ENCODE results near the gene MRPS34. TPM values are rescaled to one million over a fixed set of nuclear protein-coding genes. Genes with fewer than 3 reads are reported as not detected.

The MRPS34 gene
- total RNA-seq, 2 donors from 2014 or later = 106 to 227 TPM

DNA sequence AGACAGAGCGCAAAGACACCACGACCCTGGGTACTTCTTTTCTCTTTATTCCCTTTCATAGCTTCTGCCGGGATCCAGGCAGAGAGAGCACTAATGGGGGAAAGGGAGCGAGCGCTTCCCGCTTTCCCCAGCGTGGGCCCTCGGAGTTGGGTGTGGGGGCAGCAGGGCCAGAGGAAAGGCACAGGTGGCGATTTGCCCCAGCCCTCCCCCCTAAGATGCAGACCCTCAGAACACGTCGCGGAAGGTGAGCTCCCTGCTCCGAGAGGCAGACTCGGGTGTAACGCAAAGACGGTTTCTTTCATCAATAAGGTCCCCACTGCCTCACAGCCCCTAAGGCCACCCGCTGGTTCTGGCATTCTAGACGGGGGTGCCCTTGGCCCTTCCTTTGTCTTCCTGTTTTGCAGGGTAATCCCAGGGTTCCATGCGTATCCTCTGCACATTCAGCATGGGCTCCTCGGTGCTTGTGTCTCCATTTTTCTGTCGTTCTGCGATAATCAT, 1.0 kb downstream of the MRPS34 start:
- peak overlapping the region; percentile 96 for H3K4me3 ChIP-seq
- TF ChIP-seq, protein P1, sequence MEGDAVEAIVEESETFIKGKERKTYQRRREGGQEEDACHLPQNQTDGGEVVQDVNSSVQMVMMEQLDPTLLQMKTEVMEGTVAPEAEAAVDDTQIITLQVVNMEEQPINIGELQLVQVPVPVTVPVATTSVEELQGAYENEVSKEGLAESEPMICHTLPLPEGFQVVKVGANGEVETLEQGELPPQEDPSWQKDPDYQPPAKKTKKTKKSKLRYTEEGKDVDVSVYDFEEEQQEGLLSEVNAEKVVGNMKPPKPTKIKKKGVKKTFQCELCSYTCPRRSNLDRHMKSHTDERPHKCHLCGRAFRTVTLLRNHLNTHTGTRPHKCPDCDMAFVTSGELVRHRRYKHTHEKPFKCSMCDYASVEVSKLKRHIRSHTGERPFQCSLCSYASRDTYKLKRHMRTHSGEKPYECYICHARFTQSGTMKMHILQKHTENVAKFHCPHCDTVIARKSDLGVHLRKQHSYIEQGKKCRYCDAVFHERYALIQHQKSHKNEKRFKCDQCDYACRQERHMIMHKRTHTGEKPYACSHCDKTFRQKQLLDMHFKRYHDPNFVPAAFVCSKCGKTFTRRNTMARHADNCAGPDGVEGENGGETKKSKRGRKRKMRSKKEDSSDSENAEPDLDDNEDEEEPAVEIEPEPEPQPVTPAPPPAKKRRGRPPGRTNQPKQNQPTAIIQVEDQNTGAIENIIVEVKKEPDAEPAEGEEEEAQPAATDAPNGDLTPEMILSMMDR (IDR thresholded peaks at IDR 0.05) = no peak
- H3K9me3 ChIP-seq = no peaks in the 10 kb centered on the region
- peak overlapping the region; percentile 80 to 95 for H3K9ac ChIP-seq (ENCODE audit: low read depth in 2 of 2, low read length in 2 of 2)
- peak overlapping the region; percentile 98 for H3K27ac ChIP-seq
- no peak for DNase-seq
- H3K4me1 ChIP-seq = peaks cover 11% of the 10 kb centered on the region
- no peaks in the 10 kb centered on the region for H3K36me3 ChIP-seq
- intact Hi-C loops (cut with DNase I) = loop anchor here (5.0 kb wide), 1 partner anchor 160 kb away; the partner anchor contains the start of genes CRAMP1 and IFT140
- no peaks in the 10 kb centered on the region for H3K27me3 ChIP-seq

DNA sequence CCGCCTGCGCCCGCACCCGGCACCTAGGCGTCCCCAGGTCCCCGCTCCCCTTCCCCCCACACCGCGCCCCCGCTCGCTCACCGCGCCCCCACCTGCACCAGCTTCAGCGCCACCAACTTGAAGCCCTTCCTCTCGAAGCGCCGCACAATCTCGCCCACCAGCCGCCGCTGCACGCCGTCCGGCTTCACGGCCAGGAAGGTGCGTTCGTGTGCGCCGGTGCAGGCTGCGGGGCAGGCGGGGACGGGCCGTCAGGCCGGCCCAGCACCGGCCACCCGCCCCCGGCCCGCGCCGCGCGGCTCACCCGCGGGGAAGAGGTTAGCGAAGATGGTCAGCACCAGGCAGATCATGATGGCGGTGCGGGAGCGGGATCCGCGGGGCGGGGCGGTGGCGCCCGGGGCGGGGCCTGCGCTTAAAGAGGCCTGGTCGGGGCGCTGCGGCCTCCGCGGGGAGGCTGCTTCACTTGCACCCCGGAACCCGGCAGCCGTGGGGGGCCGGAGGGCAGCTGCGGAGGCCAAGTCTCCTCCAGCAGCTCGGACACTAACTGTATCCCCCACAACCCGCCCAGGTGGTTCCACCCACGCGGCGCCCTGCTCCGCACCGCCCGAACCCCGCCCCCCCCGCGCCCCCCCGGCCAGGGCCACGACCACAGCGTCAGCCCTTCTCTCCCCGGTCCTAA, 1.6 kb downstream of the MRPS34 start, which contains the start of gene NME3:
Gene NME3, minus strand, starts transcription at position 356 of the 676 bp plus-strand sequence. Its CDS starts 9 bp downstream, at position 347.
- no peaks in the 10 kb centered on the region for H3K36me3 ChIP-seq
- intact Hi-C loops (cut with DNase I) = loop anchor here (5.0 kb wide), 1 partner anchor 159 kb away; the partner anchor contains the start of genes CRAMP1 and IFT140
- peak within 1 kb of the TSS; percentile 98 for H3K27ac ChIP-seq
- peaks cover 11% of the 10 kb centered on the region for H3K4me1 ChIP-seq
- peak within 1 kb of the TSS; percentile 80 to 95 for H3K9ac ChIP-seq (ENCODE audit: low read depth in 2 of 2, low read length in 2 of 2)
- peak; percentile 85 for DNase-seq
- TF ChIP-seq, protein P1 (IDR thresholded peaks at IDR 0.05) = no peak
- no peaks in the 10 kb centered on the region for H3K27me3 ChIP-seq
- H3K9me3 ChIP-seq = no peaks in the 10 kb centered on the region
- H3K4me3 ChIP-seq = peak within 1 kb of the TSS; percentile 96

DNA sequence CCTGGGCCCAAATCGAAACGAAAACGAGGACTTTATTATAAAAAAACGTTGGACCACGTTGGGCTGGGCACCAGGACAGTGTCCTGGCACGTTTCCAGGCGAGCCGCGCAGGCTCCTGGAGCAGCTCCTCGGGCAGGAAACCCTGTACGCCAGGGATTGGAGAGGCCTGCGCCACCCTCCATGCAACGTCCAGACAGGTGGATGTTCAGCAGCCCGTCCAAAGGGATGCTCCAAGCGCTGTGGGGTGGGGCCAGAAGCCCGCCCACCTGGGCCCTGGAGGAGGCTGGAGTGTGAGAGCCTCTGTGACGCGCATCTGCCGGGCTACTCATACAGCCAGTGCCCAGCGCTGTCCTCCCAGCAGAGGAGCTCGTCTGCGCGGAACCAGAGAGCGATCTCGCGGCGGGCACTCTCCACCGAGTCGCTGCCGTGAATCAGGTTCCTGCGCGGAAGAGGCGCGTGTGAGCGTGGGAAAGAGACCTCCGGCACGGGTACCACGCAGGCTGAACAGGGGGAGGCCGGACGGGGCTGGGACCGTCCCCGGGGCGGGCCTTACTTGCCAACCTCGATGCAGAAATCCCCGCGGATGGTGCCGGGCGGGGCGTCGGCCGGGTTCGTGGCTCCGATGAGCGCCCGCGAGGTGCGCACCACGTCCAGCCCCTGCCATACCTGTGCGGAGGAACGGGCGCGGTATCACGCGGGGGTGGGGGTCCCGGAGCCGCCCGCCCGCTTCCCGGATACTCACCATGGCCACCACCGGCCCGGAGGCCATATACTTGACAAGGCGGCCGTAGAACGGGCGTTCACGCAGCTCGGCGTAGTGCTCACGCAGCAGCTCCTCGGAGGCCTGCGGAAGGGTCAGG, 2.4 kb downstream of the MRPS34 start:
- H3K27me3 ChIP-seq = no peaks in the 10 kb centered on the region
- peak overlapping the region; percentile 98 for H3K27ac ChIP-seq
- H3K9me3 ChIP-seq = no peaks in the 10 kb centered on the region
- TF ChIP-seq, protein P1 (IDR thresholded peaks at IDR 0.05) = no peak
- peak overlapping the region; percentile 96 for H3K4me3 ChIP-seq
- peak overlapping the region; percentile 52 to 78 for H3K9ac ChIP-seq (ENCODE audit: low read depth in 2 of 2, low read length in 2 of 2)
- peaks cover 11% of the 10 kb centered on the region for H3K4me1 ChIP-seq
- no peaks in the 10 kb centered on the region for H3K36me3 ChIP-seq
- intact Hi-C loops (cut with DNase I) = loop anchor here (5.0 kb wide), 1 partner anchor 158 kb away; the partner anchor contains the start of genes CRAMP1 and IFT140
- peak; percentile 81 for DNase-seq

DNA sequence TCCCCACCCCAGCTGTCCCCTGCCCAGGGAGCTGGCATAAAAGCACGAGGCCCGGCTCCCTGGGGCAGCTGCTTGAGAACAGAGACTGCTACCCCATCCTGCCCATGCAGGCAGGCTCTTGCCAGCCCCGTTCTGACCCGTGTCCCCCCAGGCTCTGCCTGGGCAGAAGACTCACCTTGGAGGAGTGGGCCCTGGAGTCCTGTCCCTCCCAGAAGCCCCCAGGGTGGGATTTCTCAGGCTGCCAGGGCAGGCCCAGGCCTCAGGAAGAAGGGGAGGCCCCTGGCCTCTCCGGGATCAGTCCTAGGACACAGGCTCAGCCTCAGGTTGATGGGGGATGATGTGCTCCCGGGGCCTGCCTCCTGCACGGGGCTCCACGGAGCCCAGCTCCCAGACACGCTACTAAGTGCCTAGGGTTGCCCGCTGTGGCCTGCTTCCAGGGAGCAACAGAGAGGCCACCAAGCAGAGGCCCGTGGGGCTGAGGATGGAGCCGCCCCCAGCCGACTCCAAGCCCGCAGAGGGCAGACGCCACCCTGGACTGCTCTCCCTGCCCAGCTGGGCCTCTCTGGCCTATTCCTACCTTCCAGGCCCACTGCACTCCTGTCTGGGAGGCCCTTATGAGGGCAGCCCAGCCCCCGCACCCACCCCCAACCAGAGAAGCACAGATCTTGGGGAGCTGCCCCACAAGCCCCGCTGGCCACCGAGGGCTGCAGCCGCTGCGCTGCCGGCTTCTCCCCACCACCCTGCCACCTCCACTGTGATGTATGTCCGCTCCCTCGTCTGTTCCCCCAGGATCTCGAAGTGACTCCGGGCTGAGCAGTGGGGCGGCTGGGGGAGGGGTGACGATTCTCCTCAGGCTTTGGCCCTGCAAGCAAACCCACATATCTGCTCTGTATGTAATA, 3.3 kb downstream of the MRPS34 start:
- Histone ChIP-seq H3K9ac (ENCODE audit: low read depth in 2 of 2, low read length in 2 of 2) (peak overlapping the region; percentile 52 to 78), H3K4me1 (peaks cover 11% of the 10 kb centered on the region), H3K27me3 (no peaks in the 10 kb centered on the region), H3K4me3 (peak overlapping the region; percentile 96), H3K27ac (peak overlapping the region; percentile 98), H3K9me3 (no peaks in the 10 kb centered on the region), H3K36me3 (peaks cover 6% of the 10 kb centered on the region)
- TF ChIP-seq, protein P1 (IDR thresholded peaks at IDR 0.05) = no peak
- intact Hi-C loops (cut with DNase I) = loop anchor here (5.0 kb wide), 1 partner anchor 157 kb away; the partner anchor contains the start of genes CRAMP1 and IFT140
- no peak for DNase-seq

All from colonic mucosa (tissue), 4 donors.